Neural progenitor cell (in vitro differentiated cells): ENCODE measurements around the gene TMEM175. TPM values are rescaled to one million over a fixed set of nuclear protein-coding genes. Genes with fewer than 3 reads are reported as not detected.

Experiments
- DNase-seq: peaks from one replicate; pipeline ENCODE4 v3.0.0-alpha.2; 2016; ENCODE audit warnings: low spot score
- H2AFZ ChIP-seq: fragments of 200-600 bp; sonication (generic); replicated peaks from 2 replicates; pipeline ENCODE4 v1.6.1; 2016; ENCODE audit warnings: antibody characterized with exemption
- H3F3A ChIP-seq: fragments of 200-600 bp; sonication (generic); 2 replicates; pipeline ENCODE4 v1.6.1; 2016; ENCODE audit warnings: antibody characterized with exemption, low read depth
- H3K27ac ChIP-seq: fragments of 200-600 bp; sonication (generic); 2 replicates; pipeline ENCODE4 v1.5.1; 2016; ENCODE audit warnings: mild to moderate bottlenecking
- H3K27me3 ChIP-seq: fragments of 200-600 bp; sonication (generic); 2 replicates; pipeline ENCODE4 v1.6.1; 2016; ENCODE audit warnings: mild to moderate bottlenecking, moderate library complexity
- H3K36me3 ChIP-seq: fragments of 200-600 bp; sonication (generic); 2 replicates; pipeline ENCODE4 v1.5.1; 2016
- H3K4me1 ChIP-seq: fragments of 200-600 bp; sonication (generic); 2 replicates; pipeline ENCODE4 v1.6.1; 2016; ENCODE audit warnings: mixed run types
- H3K4me2 ChIP-seq: fragments of 200-600 bp; sonication (generic); 2 replicates; pipeline ENCODE4 v1.6.1; 2016
- H3K4me3 ChIP-seq: fragments of 200-600 bp; sonication (generic); 2 replicates; pipeline ENCODE4 v1.5.1; 2016
- H3K79me2 ChIP-seq: fragments of 200-600 bp; sonication (generic); 2 replicates; pipeline ENCODE4 v1.6.1; 2016; ENCODE audit warnings: low read depth
- H3K9ac ChIP-seq: fragments of 200-600 bp; sonication (generic); 2 replicates; pipeline ENCODE4 v1.6.1; 2016
- H3K9me3 ChIP-seq: fragments of 200-600 bp; sonication (generic); 2 replicates; pipeline ENCODE4 v1.5.1; 2016; ENCODE audit warnings: low read depth
- H4K20me1 ChIP-seq: fragments of 200-600 bp; sonication (generic); 2 replicates; pipeline ENCODE4 v1.6.1; 2016; ENCODE audit warnings: low read depth
- H3K27ac Mint-ChIP-seq: 3 replicates; pipeline ENCODE4 v1.8.0; 2021; ENCODE audit warnings: mixed read lengths
- H3K27me3 Mint-ChIP-seq: 2 replicates; pipeline ENCODE4 v1.8.0; 2022; ENCODE audit warnings: low read depth, mild to moderate bottlenecking, inconsistent platforms, moderate library complexity, mixed read lengths; ENCODE audit not compliant: insufficient read depth
- H3K36me3 Mint-ChIP-seq: 3 replicates; pipeline ENCODE4 v1.8.0; 2021; ENCODE audit warnings: mixed read lengths
- H3K4me1 Mint-ChIP-seq: 3 replicates; pipeline ENCODE4 v1.8.0; 2021; ENCODE audit warnings: mixed read lengths
- H3K4me3 Mint-ChIP-seq: 3 replicates; pipeline ENCODE4 v1.8.0; 2021; ENCODE audit warnings: mild to moderate bottlenecking, moderate library complexity, mixed read lengths
- H3K9me3 Mint-ChIP-seq: 3 replicates; pipeline ENCODE4 v1.8.0; 2020; ENCODE audit warnings: mixed read lengths
- CTCF ChIP-seq: fragments of 200-600 bp; sonication (generic); IDR thresholded peaks from 2 replicates; pipeline ENCODE4 v1.5.1; 2017; ENCODE audit warnings: antibody characterized with exemption, mild to moderate bottlenecking
- EZH2 ChIP-seq: fragments of 200-600 bp; sonication (generic); IDR thresholded peaks from 2 replicates; pipeline ENCODE4 v1.6.1; 2017; ENCODE audit warnings: antibody characterized with exemption, mild to moderate bottlenecking, moderate library complexity
- EZH2phosphoT487 ChIP-seq: fragments of 200-600 bp; sonication (generic); IDR thresholded peaks from 2 replicates; pipeline ENCODE4 v1.6.1; 2017; ENCODE audit warnings: antibody characterized with exemption
- total RNA-seq: library from RNA; depleted of rRNA; stranded (reverse); fragments of >200 nt; gene quantifications from 2 replicates; pipeline ENCODE4 v1.2.3, GENCODE V29; 2015; ENCODE audit warnings: low replicate concordance

TMEM175 gene
- total RNA-seq, 1 donor from 2014 or later = 4.4 TPM

GRCh38 chr4:989722-990471 is 57.6 kb downstream of the TMEM175 start:
- no peaks in the 10 kb centered on the region for H3K36me3 Mint-ChIP-seq
- TF ChIP-seq EZH2 = no peak
- TF ChIP-seq CTCF = no peak
- no peak for TF ChIP-seq EZH2phosphoT487
- no peaks in the 10 kb centered on the region for H3K36me3 ChIP-seq
- no peak overlapping the region for H2AFZ ChIP-seq
- peaks cover 25% of the 10 kb centered on the region for H3K27me3 ChIP-seq
- no peak overlapping the region for H3K27ac Mint-ChIP-seq
- peaks cover 12% of the 10 kb centered on the region for H3K4me1 ChIP-seq
- H3K27me3 Mint-ChIP-seq = peaks cover 11% of the 10 kb centered on the region
- H4K20me1 ChIP-seq = no peaks in the 10 kb centered on the region
- H3K9me3 ChIP-seq = no peaks in the 10 kb centered on the region
- H3K4me3 ChIP-seq = no peak overlapping the region
- H3K9ac ChIP-seq = no peak overlapping the region
- no peak overlapping the region for H3K4me2 ChIP-seq
- H3K4me1 Mint-ChIP-seq = peaks cover 10% of the 10 kb centered on the region
- no peaks in the 10 kb centered on the region for H3K79me2 ChIP-seq
- H3F3A ChIP-seq = peaks cover 8% of the 10 kb centered on the region
- no peak overlapping the region for H3K27ac ChIP-seq
- H3K9me3 Mint-ChIP-seq = no peaks in the 10 kb centered on the region
- no peak overlapping the region for H3K4me3 Mint-ChIP-seq
- no peak for DNase-seq

- Histone ChIP-seq H3K27ac (no peak overlapping the region), H3K4me1 (peaks cover 5% of the 10 kb centered on the region), H3K9ac (no peak overlapping the region), H3K79me2 (no peaks in the 10 kb centered on the region), H3F3A (peaks cover 5% of the 10 kb centered on the region), H3K4me2 (no peak overlapping the region), H3K9me3 (no peaks in the 10 kb centered on the region), H3K4me3 (no peak overlapping the region), H4K20me1 (peaks cover under 1% of the 10 kb centered on the region), H3K36me3 (no peaks in the 10 kb centered on the region), H2AFZ (no peak overlapping the region), H3K27me3 (peaks cover 25% of the 10 kb centered on the region)
- peaks cover 5% of the 10 kb centered on the region for H3K4me1 Mint-ChIP-seq
- TF ChIP-seq CTCF (no peak), EZH2phosphoT487 (no peak), EZH2 (no peak)
- no peak for DNase-seq
- no peak overlapping the region for H3K27ac Mint-ChIP-seq
- no peaks in the 10 kb centered on the region for H3K9me3 Mint-ChIP-seq
- H3K36me3 Mint-ChIP-seq = no peaks in the 10 kb centered on the region
- peaks cover 10% of the 10 kb centered on the region for H3K27me3 Mint-ChIP-seq
- H3K4me3 Mint-ChIP-seq = no peak overlapping the region
Measured at GRCh38 chr4:990746-991367, 58.6 kb downstream of the TMEM175 start.

GRCh38 chr4:991451-992296 is 59.4 kb downstream of the TMEM175 start:
- H3K27ac Mint-ChIP-seq = no peak overlapping the region
- Histone ChIP-seq H3K27ac (no peak overlapping the region), H3K4me1 (no peaks in the 10 kb centered on the region), H4K20me1 (peaks cover 6% of the 10 kb centered on the region), H3K4me3 (no peak overlapping the region), H3K4me2 (no peak overlapping the region), H3K9me3 (no peaks in the 10 kb centered on the region), H2AFZ (no peak overlapping the region), H3K79me2 (no peaks in the 10 kb centered on the region), H3K36me3 (no peaks in the 10 kb centered on the region), H3K27me3 (peaks cover 25% of the 10 kb centered on the region), H3F3A (no peaks in the 10 kb centered on the region), H3K9ac (no peak overlapping the region)
- DNase-seq = no peak
- no peaks in the 10 kb centered on the region for H3K9me3 Mint-ChIP-seq
- no peaks in the 10 kb centered on the region for H3K36me3 Mint-ChIP-seq
- TF ChIP-seq CTCF (no peak), EZH2 (no peak), EZH2phosphoT487 (no peak)
- H3K27me3 Mint-ChIP-seq = peaks cover 11% of the 10 kb centered on the region
- no peak overlapping the region for H3K4me3 Mint-ChIP-seq
- H3K4me1 Mint-ChIP-seq = peaks cover 2% of the 10 kb centered on the region
